GM18907 (cell line): Measurements from ENCODE around the gene CHD3.
A peak's percentile ranks its signal among the peaks of the same experiment; 100 is the strongest.
"Not testable (repeated sequence)": the region's sequence is repeated elsewhere in the genome, so short reads cannot be mapped to it uniquely, and the experiment has no call there.

ENCODE experiments used
- ATAC-seq: cut with Tn5 transposase; IDR thresholded peaks from one replicate; pipeline ENCODE4 v1.9.1; 2021; ENCODE audit warnings: mild to moderate bottlenecking, moderate library complexity; ENCODE audit not compliant: unreplicated experiment

CHD3 gene

DNA sequence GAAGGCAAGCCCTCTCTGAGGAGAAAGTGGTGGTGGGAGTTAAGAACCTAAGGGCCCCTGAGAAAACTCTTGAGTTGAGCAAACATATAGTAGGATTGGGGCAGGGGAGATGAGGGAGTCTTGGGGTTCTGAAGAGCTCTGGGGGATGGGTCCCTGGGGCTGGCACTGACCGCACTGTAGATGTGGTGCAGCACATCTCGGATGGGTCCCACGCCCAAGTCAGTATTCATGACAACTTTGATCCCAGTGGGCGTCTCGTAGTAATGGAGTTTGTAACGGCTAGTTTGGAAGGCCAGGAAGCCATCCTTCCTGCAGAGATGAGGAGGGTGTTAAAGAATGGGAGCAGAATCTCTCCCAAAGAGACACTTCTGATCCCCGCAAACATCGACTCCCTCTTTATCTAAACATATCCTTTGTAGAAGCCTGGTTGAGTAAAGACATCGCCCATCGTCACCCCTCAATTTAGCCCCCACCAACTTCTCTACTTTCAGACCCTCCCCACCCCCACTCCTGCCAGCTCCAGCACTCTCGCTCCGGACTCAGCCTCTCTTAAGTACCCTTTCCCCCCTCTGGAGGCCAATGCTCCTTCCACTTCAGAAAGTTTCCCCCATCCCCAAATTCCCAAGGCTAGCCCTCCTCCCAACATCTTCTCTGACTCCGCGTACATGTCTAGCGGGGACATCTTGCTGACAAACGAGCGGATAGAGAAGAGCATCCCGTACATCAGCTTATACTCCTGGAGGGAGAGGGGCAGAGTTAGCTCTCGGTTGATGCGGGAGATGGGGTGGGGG lies 42.4 kb downstream of the CHD3 start:
- ATAC-seq, result no peak

GRCh38 chr17:7931709-7932482 lies 43.3 kb downstream of the CHD3 start, which contains the start of the genes CNTROB and TRAPPC1:
Gene CNTROB, plus strand, starts transcription at chr17:7932206. Its CDS starts 874 bp downstream, at chr17:7933080.
Gene TRAPPC1, minus strand, starts transcription at chr17:7931946. Its CDS starts 117 bp downstream, at chr17:7931829.
- ATAC-seq, result peak; percentile 90

GRCh38 chr17:7932483-7932891 lies 43.9 kb downstream of the CHD3 start:
- peak; percentile 20 for ATAC-seq

DNA sequence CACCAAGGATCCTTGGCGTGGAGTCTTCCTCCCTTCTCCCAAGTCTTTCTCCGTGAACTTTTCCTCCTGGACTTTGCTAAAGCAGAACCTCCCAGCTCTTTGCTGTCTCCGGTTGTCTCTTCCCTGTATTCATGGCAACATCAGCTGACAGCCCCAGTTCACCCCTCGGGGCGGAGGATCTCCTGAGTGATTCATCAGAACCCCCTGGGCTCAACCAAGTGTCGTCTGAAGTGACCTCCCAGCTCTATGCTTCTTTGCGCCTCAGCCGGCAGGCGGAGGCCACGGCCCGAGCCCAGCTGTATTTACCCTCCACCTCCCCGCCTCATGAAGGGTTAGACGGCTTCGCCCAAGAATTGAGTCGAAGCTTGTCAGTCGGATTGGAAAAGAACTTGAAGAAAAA lies 44.4 kb downstream of the CHD3 start:
- no peak for ATAC-seq

GRCh38 chr17:7935859-7936258 lies 47.3 kb downstream of the CHD3 start:
- no peak for ATAC-seq

GRCh38 chr17:7940034-7940433 lies 51.4 kb downstream of the CHD3 start:
- ATAC-seq, result no peak

DNA sequence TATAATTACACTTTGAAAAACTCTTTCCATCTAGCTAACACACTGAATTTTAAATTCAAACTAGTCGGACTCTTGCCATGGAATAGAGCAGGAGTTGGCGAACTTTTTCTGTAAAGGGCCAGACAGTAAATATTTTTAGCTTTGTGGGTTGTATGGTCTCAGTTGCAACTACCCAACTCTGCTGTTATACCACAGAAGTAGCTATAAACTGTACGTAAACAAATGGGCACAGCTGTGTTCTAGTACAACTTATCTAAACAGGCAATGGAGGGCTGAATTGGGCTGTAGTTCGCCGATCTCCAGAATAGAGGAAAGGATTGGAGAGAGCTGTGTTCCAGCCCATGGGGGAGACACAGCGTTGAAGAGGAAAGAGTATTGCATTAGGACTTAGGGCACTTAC lies 52.2 kb downstream of the CHD3 start:
- ATAC-seq, result no peak

GRCh38 chr17:7943291-7943690 lies 54.7 kb downstream of the CHD3 start:
- no peak for ATAC-seq

- no peak for ATAC-seq
Observed at GRCh38 chr17:7944326-7944725, 55.7 kb downstream of the CHD3 start.

GRCh38 chr17:7945651-7946050 lies 57.1 kb downstream of the CHD3 start:
- no peak for ATAC-seq

- ATAC-seq, result no peak
Observed at GRCh38 chr17:7946441-7946840, 57.9 kb downstream of the CHD3 start.

DNA sequence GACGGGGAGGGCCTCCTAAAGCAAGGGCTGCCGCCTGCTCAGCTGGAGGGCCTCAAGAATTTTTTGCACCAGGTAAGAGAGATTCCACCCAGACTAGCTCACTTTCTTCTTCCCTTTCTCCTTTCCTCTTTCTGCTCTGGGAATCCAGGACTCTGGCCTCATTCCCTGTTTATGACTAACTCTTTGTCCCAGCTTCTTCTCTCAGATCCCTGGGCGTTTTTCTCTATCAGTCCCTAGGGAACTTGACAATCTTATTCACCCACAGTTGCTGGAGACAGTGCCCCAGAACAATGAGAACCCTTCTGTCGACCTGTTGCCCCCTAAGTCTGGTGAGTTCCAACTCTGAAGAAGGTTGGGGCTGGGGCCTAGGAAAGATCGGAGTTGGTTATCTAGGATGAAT lies 59.1 kb downstream of the CHD3 start:
- ATAC-seq, result no peak

GRCh38 chr17:7950578-7950977 lies 62.0 kb downstream of the CHD3 start:
- no peak for ATAC-seq

DNA sequence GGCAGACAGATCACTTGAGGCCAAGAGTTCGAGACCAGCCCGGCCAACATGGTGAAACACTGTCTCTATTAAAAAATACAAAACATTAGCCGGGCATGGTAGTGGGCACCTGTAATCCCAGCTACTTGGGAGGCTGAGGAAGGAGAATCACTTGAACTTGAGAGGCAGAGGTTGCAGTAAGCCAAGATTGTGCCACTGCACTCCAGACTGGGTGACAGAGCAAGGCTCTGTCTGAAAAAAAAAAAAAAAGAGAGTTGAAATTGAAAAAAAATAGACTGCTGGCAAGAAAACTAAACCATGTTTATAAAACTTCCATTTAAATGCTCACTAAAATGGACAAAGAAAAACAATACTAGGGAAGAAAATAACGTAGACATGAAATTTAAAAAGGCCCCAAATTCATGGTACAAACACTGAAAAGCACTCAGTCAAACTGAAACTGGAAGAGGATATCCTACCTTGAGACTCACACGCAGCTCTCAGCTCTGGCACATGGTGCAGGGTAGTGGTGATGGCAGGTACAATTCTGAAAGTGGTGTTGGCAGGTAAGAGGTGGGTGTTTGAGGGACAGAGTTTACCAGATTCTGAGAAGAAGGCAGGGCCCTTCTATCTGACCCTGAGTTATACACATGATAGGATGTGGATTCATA lies 62.7 kb downstream of the CHD3 start:
- peak; percentile 74 for ATAC-seq

DNA sequence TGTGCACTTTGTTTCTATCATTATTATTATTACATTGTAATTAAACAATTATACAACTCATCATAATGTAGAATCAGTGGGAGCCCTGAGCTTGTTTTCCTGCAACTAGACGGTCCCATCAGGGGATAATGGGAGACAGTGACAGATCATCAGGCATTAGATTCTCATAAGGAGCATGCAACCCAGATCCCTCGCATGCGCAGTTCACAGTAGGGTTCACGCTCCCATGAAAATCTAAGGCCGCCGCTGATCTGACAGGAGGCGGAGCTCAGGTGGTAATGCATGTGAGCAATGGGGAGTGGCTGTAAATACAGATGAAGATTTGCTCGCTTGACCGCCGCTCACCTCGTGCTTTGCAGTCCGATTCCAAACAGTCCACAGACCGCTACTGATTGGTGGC lies 64.7 kb downstream of the CHD3 start:
- not testable (repeated sequence) for ATAC-seq

- no peak for ATAC-seq
Observed at GRCh38 chr17:7955414-7956227, 67.0 kb downstream of the CHD3 start.

DNA sequence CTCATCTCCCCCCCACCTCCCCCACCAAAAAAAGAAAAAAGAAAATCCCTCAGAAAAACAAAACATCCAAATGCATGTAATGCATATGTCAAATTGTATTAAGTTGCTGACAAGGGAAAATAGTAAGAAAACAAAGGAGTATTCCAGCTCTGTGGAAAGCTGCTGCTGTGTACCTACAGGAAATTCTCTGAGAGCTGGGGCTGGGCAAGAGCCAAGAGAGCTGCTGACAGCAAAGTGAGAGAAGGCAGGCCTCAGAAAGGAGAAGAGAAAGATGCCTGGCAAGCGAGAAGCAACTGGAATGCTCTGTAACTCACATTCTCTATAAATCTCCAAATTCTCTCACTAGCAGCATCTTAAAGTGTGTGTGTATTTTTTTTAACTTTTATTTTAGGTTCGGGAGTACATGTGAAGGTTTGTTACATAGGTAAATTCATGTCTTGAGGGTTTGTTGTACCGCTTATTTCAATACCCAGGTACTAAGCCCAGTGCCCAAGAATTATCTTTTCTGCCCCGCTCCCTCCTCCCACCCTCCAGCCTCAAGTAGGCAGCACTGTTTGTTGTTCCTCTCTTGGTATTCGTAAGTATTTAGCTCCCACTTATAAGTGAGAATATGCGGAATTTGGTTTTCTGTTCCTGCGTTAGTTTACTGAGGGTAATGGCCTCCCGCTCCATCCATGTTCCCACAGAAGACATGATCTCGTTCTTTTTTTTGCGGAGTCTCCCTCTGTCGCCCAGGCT lies 67.8 kb downstream of the CHD3 start:
- no peak for ATAC-seq

DNA sequence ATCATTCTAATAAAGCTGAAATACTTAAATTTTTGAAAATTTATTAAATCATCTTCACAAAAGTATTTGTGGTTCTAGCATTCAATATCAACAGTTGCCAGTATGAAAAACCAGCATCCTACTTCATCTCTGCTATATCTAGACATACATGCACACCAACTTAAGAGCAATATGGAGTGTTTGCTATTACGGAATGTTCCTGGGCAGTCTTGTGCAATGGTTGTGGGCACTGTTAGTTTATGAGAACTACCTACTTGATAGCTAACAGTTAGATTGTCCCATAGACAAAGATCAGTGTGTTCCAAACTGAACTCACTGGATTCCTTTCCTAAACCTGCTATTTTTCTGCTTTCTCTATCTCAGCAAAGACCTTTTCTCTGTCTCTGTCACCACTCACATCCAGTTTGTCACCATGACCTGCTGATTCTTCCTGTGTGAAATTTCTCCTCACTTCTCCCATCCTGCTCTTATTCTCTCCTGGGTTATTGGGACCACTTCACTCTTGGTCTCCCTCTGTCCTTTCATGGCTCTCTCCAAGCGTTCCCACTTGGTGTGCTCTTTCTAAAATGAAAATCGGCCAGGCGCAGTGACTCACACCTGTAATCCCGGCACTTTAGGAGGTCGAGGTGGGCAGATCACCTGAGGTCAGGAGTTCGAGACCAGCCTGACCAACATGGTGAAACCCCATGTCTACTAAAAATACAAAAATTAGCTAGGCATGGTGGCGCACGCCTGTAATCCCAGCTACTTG lies 71.1 kb downstream of the CHD3 start:
- ATAC-seq, result no peak

DNA sequence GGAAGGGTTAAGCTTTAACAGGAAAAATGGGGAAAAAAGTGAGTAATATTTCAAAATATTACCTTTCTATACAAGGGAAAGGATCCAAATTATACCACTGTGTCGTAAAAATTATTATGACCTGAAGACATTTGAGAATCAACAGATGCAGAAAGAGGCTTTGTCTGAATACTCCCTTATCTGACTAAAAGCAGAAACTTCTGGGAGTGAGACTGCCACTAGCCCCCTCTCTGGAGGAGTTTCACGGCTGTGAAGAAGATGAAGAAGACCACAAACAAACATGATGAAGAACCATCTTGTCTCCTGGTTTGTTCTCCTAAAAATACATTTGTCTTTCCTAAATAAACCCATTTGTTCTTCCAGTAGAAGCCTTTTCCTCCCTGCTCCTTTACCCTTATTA lies 72.8 kb downstream of the CHD3 start:
- ATAC-seq, result no peak
